Hematopoietic multipotent progenitor cell treated with erythropoietin and hydrocortisone succinate and interleukin-3 and kit ligand, for 6 days (in vitro differentiated cells): Measurements from ENCODE around the gene PLA2G2F.
A peak's percentile ranks its signal among the peaks of the same experiment; 100 is the strongest.
"Not testable (repeated sequence)": the region's sequence is repeated elsewhere in the genome, so short reads cannot be mapped to it uniquely, and the experiment has no call there.

Experiments used
- DNase-seq: peaks from one replicate; pipeline ENCODE4 v3.0.0-alpha.2; 2015

The PLA2G2F gene

GRCh38 chr1:20115479-20115878 is 23.6 kb upstream of the PLA2G2F start:
- DNase-seq: no peak

GRCh38 chr1:20115916-20116315 is 23.2 kb upstream of the PLA2G2F start:
- DNase-seq: no peak

- DNase-seq: no peak
Measured at GRCh38 chr1:20117236-20117635, 21.9 kb upstream of the PLA2G2F start.

- DNase-seq: no peak
Measured at GRCh38 chr1:20119347-20119746, 19.8 kb upstream of the PLA2G2F start, which contains the start of gene PLA2G2D. TSS of gene PLA2G2D (minus strand) at chr1:20119536. CDS start at chr1:20119498, 38 bp downstream.

DNA sequence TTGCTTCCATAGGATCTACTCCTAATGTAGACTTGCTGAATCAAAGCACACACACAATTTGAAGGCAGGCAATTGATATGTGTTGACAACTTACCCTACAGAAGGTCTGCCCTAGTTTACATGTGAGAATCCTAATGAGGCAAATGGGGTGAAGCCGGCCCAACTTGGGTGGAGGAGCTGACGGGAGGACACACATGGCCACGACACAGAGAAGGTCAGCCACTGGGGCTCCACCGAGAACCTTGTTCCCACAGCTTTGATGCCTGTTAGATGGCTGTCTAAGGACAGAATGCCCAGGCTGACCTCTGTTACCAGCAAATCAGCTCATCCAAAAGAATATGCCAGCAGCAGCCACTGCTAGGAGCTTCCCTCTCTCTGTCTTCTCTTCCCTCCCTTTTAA is 18.3 kb upstream of the PLA2G2F start:
- no peak for DNase-seq

GRCh38 chr1:20123722-20124455 is 15.2 kb upstream of the PLA2G2F start:
- DNase-seq: peak; percentile 5

- DNase-seq: peak; percentile 81
Measured at GRCh38 chr1:20124456-20125057, 14.6 kb upstream of the PLA2G2F start.

DNA sequence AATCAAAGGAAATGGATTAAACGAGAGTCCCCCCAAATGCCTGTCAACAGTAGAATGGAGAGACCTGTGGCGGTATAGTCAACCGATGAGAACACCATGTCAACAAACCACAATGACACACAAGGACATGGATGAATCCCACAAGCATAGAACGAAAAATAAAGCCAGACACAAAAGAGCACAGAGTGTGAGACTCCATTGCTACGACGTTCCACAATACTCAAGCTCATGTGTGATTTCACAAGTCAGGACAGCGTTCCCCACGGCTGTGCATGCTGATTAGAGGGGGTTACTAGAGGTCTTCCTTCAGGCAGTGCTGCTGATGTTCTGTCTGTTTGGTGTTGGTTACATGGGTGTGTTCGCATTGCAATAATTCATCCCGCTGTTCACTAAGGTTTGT is 14.0 kb upstream of the PLA2G2F start:
- DNase-seq: no peak

GRCh38 chr1:20126041-20126805 is 12.9 kb upstream of the PLA2G2F start:
- no peak for DNase-seq

DNA sequence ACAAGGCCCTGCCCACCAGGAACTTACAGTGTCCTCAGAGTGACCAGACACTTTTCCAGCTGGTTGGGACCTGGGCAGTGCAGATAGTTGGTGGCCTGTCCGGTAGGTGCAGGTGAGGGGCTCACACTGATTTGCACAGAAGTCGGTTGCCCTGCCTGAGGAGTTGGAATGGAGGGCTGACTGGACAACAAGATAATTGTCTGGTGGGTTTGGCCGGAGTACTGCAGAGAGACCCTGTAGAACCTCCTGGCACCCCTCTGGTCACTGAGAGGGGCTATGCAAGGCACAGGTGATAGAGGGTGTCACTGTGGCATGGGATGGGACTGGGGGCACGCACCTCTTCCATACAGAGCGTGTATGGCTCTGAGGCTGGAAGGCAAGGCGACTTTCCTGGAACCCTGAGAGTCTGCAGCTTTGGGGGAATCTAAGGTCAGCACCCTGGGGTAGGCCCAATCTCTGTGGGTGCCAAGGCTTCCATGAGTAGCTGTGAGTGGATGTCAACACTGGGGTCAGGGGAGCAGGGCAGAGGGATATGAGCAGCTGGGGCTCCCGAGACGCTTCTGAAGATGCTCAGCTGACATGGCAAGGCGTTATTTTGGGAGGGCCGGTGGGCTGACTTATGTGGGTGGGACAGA is 12.2 kb upstream of the PLA2G2F start:
- DNase-seq: no peak

DNA sequence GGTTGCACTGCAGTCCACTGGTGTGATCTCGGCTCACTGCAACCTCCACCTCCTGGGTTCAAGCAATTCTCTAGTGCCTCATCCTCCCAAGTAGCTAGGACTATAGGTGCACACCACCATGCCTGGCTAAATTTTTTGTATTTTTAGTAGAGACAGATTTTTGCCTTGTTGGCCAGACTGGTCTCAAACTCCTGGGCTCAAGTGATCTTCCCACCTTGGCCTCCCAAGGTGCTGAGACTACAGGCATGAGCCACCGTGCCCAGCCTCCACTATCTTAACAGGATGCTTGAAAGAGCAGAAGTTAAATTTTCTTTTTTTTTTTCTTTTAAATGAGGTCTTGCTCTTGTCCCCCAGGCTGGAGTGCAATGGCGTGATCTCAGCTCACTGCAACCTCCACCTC is 8.6 kb upstream of the PLA2G2F start:
- DNase-seq: not testable (repeated sequence)

DNA sequence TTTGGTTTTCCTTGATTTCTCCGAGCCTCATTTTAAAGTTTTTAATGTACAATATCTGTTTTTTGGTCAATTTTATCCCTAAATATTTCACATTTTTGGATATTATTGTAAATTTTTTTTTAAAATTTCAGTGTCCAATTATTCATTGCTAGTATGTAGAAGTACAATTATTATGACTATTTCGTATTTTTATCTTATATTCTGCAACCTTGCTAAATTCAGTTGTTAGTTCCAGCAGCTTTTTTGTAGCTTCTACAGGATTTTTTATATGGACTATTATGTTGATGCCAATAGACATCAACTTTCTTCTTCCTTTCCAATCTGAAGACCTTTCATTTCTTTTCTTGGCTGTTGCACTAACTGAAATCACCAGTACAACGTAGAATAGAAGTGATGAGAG is 4.1 kb upstream of the PLA2G2F start:
- no peak for DNase-seq

DNA sequence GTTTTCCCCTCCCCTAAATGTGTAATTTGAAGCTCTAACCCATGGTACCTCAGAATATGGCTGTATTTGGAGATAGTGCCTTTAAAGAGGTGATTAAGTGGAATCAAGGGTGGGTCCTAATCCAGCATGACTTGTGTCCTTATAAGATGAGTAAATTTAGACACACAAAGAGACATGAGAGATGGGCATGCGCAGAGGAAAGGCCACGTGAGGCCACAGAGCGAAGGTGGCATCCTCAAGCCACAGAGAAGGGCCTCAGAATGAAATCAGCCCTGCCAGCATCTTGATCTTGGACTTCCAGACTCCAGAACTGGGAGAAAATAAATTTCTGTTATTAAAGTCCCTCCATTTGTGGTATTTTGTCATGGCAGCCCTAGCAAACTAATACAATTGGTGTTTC is 2.9 kb upstream of the PLA2G2F start:
- no peak for DNase-seq

DNA sequence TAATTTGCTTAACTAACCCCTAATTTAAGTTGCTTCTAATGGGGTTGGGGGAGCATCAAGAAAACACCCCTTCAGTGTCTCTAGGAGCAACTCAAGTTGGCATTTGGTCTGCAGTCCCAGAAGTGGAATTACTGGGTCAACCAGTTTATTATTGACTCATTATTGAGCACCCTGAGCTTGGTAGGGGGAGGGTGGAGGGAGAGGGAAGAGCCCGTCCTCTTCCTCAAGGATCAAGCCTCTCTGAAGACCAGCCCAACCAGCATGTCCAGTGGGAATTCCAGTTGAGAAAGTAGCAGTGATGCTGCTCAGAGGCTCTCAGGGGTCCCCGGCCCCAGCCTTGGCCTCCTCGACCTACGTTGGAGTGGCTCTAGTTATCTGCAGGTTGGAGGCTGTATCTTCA is 2.1 kb upstream of the PLA2G2F start:
- no peak for DNase-seq

GRCh38 chr1:20137604-20138003 is 1.5 kb upstream of the PLA2G2F start:
- DNase-seq: no peak

DNA sequence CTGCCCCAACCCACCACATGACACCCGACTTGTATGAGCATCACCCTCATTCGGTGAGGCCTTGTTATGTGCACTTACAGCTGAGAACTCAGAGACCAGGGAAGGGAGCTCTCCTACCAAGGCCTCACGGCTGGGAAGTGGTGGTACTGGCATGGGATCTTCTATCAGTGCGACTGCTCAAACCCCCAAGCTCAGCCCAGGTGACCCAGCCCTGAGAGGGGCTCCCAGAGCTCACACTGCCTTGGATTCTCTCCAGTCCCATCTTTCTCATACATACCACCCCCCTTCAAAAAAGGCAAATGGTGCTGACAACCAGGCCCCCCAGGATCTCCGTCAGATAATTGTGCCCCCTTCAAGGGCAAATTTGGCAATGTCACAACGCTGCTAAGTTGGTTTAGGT is 777 bp upstream of the PLA2G2F start:
- DNase-seq: no peak

- DNase-seq: no peak
Measured at GRCh38 chr1:20139776-20140612, 871 bp downstream of the PLA2G2F start.

- no peak for DNase-seq
Measured at GRCh38 chr1:20141001-20141400, 1.9 kb downstream of the PLA2G2F start.

GRCh38 chr1:20141466-20141865 is 2.3 kb downstream of the PLA2G2F start:
- no peak for DNase-seq

DNA sequence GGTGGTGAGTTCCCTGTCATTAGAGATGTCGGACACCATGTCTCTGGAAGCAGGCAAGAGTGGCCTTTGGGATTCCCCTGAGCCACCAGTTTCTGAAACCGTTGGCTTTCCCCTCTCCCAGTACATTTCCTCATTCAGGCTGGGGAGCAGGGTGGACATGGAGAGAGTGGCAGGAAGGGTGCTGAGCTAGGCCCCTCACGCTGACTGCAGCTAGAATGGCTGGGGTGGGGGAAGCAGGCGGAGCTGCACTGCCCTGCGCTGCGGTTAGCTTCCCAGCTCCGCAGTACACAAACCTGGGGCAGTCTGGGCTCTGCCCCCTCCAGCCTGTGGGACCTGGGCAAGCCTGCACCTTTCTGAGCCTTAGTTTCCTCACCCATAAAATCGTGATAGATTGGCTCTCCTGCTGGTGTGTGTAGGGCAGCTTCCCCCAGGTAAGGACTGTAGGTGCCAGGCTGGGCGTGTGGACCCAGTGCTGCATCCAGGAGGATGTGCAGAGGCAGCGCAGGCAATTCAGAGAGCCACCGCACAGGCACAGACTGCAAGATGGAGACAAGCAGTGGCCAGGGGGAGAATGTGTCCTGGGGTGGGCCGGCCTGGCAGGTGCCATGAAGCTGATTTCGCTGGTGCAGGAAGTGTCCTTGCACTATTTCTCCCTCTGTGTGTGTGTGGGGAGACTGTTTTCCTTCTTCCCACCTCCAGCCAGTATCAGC is 3.0 kb downstream of the PLA2G2F start:
- no peak for DNase-seq

DNA sequence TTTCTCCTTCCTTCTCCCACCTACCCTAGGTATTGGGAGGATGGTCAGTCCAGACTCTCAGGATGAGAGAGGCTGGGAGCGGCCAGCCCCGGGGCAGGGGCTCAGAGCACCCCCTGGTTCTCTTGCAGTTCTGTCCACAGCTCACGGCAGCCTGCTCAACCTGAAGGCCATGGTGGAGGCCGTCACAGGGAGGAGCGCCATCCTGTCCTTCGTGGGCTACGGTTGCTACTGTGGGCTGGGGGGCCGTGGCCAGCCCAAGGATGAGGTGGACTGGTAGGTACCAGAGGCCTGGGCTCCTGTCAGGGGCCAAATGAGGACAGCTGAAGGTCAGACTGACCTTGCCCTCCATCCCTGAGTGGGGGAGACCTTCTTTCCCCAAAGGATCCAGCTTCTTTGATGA is 4.2 kb downstream of the PLA2G2F start:
- DNase-seq: no peak
